Transverse colon (tissue), 4 donors: Measurements from ENCODE around the gene RTN3. TPM values are rescaled to one million over a fixed set of nuclear protein-coding genes. Genes with fewer than 3 reads are reported as not detected.

Source experiments
- DNase-seq: peaks from one replicate; pipeline ENCODE4 v3.0.0-alpha.2; 2019
- H3K27ac ChIP-seq, 4 donors: fragments of 200-600 bp; sonication (generic); 2 replicates each; pipeline ENCODE4 v1.5.1; 2016 to 2018; ENCODE audit warnings: inconsistent platforms in 4 of 4
- H3K27me3 ChIP-seq: fragments of 200-600 bp; sonication (generic); 2 replicates; pipeline ENCODE4 v1.5.1; 2017; ENCODE audit warnings: inconsistent platforms
- H3K36me3 ChIP-seq, 4 donors: fragments of 200-600 bp; sonication (generic); 2 replicates each; pipeline ENCODE4 v1.5.1; 2017 to 2019; ENCODE audit warnings: inconsistent platforms in 4 of 4
- H3K4me1 ChIP-seq, 4 donors: fragments of 200-600 bp; sonication (generic); 2 replicates each; pipeline ENCODE4 v1.5.1; 2017 to 2020; ENCODE audit warnings: inconsistent platforms in 4 of 4
- H3K4me3 ChIP-seq, 4 donors: fragments of 200-600 bp; sonication (generic); 1 replicate in 1 of 4; 2 replicates in 3 of 4; pipeline versions ENCODE4 v1.5.1 to v1.6.1; 2017 to 2019; ENCODE audit warnings: inconsistent platforms in 4 of 4
- H3K9me3 ChIP-seq, 2 donors: fragments of 200-600 bp; sonication (generic); 2 replicates each; pipeline ENCODE4 v1.5.1; 2017 to 2019; ENCODE audit warnings: inconsistent platforms in 2 of 2
- EP300 ChIP-seq: sonication (generic); formaldehyde crosslinking; IDR thresholded peaks from one replicate; pipeline ENCODE4 v1.6.1; 2017; ENCODE audit warnings: antibody characterized with exemption, low read depth
- POLR2A ChIP-seq: fragments of 450-650 bp; IDR thresholded peaks from one replicate; pipeline ENCODE4 v1.6.1; 2016; ENCODE audit warnings: antibody characterized with exemption, mild to moderate bottlenecking, moderate library complexity
- POLR2AphosphoS5 ChIP-seq, 3 donors: sonication (generic); formaldehyde crosslinking; IDR thresholded peaks; one replicate each; pipeline ENCODE4 v1.6.1; 2016; ENCODE audit warnings: antibody characterized with exemption in 3 of 3
- WGBS, 2 donors: methylation state at CpG; one replicate each; pipeline ENCODE4 v1.1.5; 2018; ENCODE audit warnings: low coverage in 1 of 2; 5-methylcytosine and 5-hydroxymethylcytosine counted together
- in situ Hi-C, 4 donors: fragments of 200-750 bp; cut with MboI; loops; one replicate each; pipeline versions ENCODE4 v1.15.0 to v1.15.1; 2017; ENCODE audit warnings: low sequenced_read_pairs in 3 of 4, low pct_ligation_motif_present in 1 of 4, low pct_unique_long_range_greater_than_20kb in 1 of 4
- intact Hi-C: fragments of 100-400 bp; cut with DNase I; formaldehyde crosslinking; loops from one replicate; pipeline ENCODE4 v1.15.1; 2023; ENCODE audit warnings: low total_unique reads
- total RNA-seq, 4 donors: library from RNA; depleted of rRNA; stranded (reverse); fragments of >200 nt; gene quantifications; one replicate each; pipeline ENCODE4 v1.1.0, GENCODE V29; 2016
- TF ChIP-seq, protein P1 (sequence below), 5 experiments: fragments of 200-600 bp in 3 of 5; fragments of 450-650 bp in 2 of 5; sonication (generic) in 3 of 5; IDR thresholded peaks; 1 replicate in 2 of 5; 2 replicates in 3 of 5; pipeline ENCODE4 v1.5.1; 2016 to 2017; ENCODE audit warnings: antibody characterized with exemption in 5 of 5, inconsistent platforms in 3 of 5, mild to moderate bottlenecking in 2 of 5, moderate library complexity in 1 of 5

The RTN3 gene
- total RNA-seq, 4 donors from 2014 or later, result 44.8 to 187 (median 117) TPM

DNA sequence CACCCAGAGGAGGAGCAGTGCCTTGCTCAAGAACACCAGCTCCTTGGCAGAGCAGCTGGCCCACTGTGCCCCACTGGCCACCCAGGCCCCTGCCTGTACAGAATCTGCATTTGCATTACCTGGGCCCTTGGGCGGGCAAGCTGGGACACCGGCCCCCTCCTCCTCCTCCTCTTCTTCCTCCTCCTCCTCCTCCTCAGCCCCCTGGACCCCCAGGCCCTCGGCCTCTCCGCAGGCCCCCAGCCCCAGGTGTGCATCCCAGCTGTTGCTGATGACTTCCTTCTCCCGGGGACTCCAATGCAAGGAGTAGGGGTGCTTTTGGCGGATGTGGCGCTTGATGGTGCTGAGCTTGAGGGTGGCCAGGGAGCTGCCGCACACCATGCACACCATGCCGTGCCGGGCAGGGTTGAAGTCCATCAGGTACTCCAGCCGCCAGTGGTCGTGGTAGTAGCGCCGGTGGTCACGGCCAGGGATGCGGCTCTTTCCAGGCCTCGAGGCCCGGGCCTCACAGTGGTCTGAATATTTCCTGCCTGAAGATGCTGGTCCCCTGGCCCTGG lies 84.5 kb downstream of the RTN3 start:
- Histone ChIP-seq H3K4me1 (peaks cover 25 to 70% (median 57%) of the 10 kb centered on the region in 4 donors), H3K4me3 (no peak overlapping the region), H3K27me3 (peaks cover 20% of the 10 kb centered on the region), H3K27ac (peak overlapping the region in 3 of 4 donors; percentile 79 to 89 (median 89)), H3K9me3 (no peaks in the 10 kb centered on the region), H3K36me3 (no peaks in the 10 kb centered on the region)
- DNase-seq, result peak; percentile 16
- in situ Hi-C loops, result loop anchor here in 1 of 4 donors (10.0 kb wide), 1 partner anchor 179 kb away; no protein-coding TSS in a partner anchor
- intact Hi-C loops, result loop anchor here (2.0 to 10.0 kb wide), 3 partner anchors 47 to 175 kb away; partner anchors contain the start of genes RTN3 and SPINDOC
- TF ChIP-seq, protein P1, sequence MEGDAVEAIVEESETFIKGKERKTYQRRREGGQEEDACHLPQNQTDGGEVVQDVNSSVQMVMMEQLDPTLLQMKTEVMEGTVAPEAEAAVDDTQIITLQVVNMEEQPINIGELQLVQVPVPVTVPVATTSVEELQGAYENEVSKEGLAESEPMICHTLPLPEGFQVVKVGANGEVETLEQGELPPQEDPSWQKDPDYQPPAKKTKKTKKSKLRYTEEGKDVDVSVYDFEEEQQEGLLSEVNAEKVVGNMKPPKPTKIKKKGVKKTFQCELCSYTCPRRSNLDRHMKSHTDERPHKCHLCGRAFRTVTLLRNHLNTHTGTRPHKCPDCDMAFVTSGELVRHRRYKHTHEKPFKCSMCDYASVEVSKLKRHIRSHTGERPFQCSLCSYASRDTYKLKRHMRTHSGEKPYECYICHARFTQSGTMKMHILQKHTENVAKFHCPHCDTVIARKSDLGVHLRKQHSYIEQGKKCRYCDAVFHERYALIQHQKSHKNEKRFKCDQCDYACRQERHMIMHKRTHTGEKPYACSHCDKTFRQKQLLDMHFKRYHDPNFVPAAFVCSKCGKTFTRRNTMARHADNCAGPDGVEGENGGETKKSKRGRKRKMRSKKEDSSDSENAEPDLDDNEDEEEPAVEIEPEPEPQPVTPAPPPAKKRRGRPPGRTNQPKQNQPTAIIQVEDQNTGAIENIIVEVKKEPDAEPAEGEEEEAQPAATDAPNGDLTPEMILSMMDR (IDR thresholded peaks at IDR 0.05), result no peak
- TF ChIP-seq POLR2AphosphoS5 (IDR thresholded peaks at IDR 0.05), result no peak
- no peak for TF ChIP-seq POLR2A
- TF ChIP-seq EP300, result no peak
- 59 to 90% methylated on average over 2 to 16 of the region's 18 CpGs for WGBS, 2 donors

DNA sequence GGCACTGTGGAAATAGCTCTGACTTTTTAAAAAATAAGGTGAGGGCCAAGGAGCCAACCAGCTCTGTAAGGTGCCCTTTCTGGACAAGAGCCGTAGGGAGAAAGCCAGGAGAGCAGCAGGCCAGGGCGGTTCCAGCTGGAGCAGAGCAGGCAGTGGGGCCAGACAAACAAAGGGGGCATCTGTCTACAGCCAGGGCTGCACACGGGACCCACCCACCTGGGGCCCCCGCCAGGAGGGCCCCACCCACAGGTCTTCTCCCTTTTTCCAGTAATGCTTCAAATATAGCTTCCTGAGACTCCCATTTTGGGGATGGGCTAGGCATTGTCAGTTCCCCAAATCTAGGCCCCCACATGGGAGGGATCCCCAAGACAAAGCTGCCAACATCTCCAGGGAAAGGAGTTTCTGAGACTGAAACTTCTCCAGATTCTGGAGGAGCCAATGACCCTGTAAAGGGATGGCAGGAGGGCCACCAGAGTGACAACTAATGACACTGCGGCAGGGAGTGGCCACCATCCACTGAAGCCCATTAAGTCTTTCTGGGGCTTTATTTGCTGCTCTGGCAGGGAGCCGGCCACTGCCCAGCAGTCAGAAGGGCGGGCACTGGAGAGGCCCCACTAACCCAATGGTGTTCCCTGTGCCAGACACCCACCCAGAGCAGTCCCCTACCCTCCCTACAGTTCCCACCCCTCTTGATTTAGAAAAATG lies 85.4 kb downstream of the RTN3 start:
- TF ChIP-seq POLR2A (no peak), EP300 (no peak), POLR2AphosphoS5 (IDR thresholded peaks at IDR 0.05) (no peak)
- peaks cover 25% of the 10 kb centered on the region for H3K27me3 ChIP-seq
- 51 to 70% methylated on average over 2 to 7 of the region's 7 CpGs for WGBS, 2 donors
- in situ Hi-C loops (loop anchor here in 1 of 4 donors (10.0 kb wide), 1 partner anchor 178 kb away; no protein-coding TSS in a partner anchor), intact Hi-C loops (loop anchor here (2.0 to 10.0 kb wide), 3 partner anchors 46 to 174 kb away; partner anchors contain the start of genes RTN3 and SPINDOC)
- no peak for DNase-seq
- H3K4me3 ChIP-seq, result peak overlapping the region in 1 of 4 donors; percentile 91
- peak overlapping the region; percentile 81 to 89 (median 86) for H3K27ac ChIP-seq
- no peaks in the 10 kb centered on the region for H3K36me3 ChIP-seq
- no peaks in the 10 kb centered on the region for H3K9me3 ChIP-seq
- H3K4me1 ChIP-seq, result peaks cover 25 to 70% (median 57%) of the 10 kb centered on the region in 4 donors

DNA sequence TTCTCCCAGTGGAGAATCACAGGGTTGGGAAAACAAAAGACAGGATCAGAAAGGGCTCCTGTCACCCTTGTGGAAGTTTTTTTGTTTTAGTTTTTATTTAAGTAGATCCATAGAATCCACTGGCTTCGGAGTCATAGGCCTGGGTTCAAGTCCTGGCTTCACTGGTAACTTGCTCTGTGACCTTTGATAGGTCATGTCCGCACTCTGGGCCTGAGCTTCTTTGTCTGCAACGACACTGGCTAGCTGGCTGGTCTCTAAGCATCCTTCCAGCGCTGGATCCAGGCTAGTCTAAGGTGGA lies 85.9 kb downstream of the RTN3 start:
- Histone ChIP-seq H3K9me3 (no peaks in the 10 kb centered on the region), H3K4me1 (peaks cover 25 to 65% (median 55%) of the 10 kb centered on the region in 4 donors), H3K27ac (peak overlapping the region; percentile 81 to 89 (median 86)), H3K27me3 (peaks cover 25% of the 10 kb centered on the region), H3K36me3 (no peaks in the 10 kb centered on the region), H3K4me3 (peak overlapping the region in 3 of 4 donors; percentile 91 to 94 (median 94))
- in situ Hi-C loops (loop anchor here in 1 of 4 donors (10.0 kb wide), 1 partner anchor 178 kb away; no protein-coding TSS in a partner anchor), intact Hi-C loops (loop anchor here (2.0 to 10.0 kb wide), 3 partner anchors 45 to 174 kb away; partner anchors contain the start of genes RTN3 and SPINDOC)
- TF ChIP-seq EP300 (no peak), POLR2AphosphoS5 (IDR thresholded peaks at IDR 0.05) (no peak), POLR2A (no peak)
- TF ChIP-seq, protein P1 (IDR thresholded peaks at IDR 0.05), result no peak
- WGBS, 2 donors, result 10% methylated on average over 4 of the region's 4 CpGs; no CpG with 5 or more reads in 1 of the 2 donors
- no peak for DNase-seq

DNA sequence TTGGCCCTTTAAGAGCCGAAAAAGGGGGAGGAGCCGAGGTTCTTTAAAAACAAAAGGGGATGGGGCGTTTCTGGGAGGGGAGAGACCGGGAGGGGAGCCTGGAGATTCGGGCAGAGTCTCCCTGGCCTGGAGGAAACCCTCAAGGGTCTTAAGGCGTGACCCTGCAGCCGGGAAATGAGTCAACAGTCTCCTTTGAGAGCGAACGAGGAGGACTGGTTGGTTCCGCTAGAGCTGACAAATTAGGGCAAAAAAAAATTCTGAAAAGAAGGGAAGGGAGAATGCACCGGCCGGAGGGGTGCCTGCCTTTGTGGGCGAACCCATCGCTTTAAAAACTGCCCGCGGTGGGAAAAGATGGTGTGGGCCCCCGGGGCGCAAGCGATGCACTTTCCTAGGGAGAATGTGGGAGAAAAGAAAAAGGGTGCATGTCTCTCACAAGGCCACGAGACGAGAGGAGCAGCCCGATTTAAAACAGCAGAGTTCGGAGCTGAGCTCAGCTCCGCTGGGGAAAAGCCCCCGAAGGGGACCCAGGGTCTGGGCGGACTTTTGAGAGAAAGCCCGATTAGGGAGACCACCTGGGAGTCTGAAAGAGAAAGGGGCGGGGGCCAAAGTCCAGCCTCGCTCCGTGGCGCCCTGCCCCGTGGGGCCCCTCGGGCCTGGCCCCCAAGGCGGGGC lies 86.4 kb downstream of the RTN3 start:
- TF ChIP-seq, protein P1 (IDR thresholded peaks at IDR 0.05), result peak in 2 of 5 experiments; percentile 18 to 24
- no peak for TF ChIP-seq EP300

More for the DNA sequence above, 86.4 kb downstream of the RTN3 start:
- intact Hi-C loops (loop anchor here (2.0 to 10.0 kb wide), 3 partner anchors 45 to 173 kb away; partner anchors contain the start of genes RTN3 and SPINDOC), in situ Hi-C loops (loop anchor here in 1 of 4 donors (10.0 kb wide), 1 partner anchor 177 kb away; no protein-coding TSS in a partner anchor)
- 0 to 1% methylated on average over 14 to 34 of the region's 34 CpGs for WGBS, 2 donors
- Histone ChIP-seq H3K4me1 (peaks cover 25 to 60% (median 51%) of the 10 kb centered on the region in 4 donors), H3K27ac (peak overlapping the region; percentile 81 to 89 (median 86)), H3K9me3 (no peaks in the 10 kb centered on the region), H3K36me3 (no peaks in the 10 kb centered on the region), H3K27me3 (peaks cover 25% of the 10 kb centered on the region), H3K4me3 (peak overlapping the region; percentile 65 to 94 (median 92))
- peak; percentile 53 for DNase-seq
